ENCODE data around the gene WDR82.

WDR82 gene

DNA sequence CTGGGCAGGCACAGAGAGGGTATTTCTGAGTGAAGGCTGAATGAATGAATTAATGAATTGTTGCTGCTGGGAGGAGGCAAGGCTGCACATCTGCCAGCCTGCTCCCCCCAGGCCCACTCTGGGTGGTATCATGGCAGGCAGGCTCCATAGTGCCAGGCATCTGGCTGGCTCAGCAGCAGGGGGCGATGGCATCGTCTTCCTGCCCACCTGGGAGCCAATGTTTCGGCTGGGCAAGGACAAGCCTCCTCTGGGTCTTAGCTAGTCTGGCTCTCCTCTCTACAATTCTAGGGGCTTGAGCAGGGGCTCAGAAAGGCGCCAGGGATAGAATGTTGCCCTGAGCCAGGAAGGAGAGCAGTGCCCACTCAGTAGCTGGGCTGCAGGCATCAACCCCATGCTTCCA, 51.3 kb downstream of the WDR82 start:
- H3K4me3 ChIP-seq (ENCODE audit: low read depth, low read length) = no peak overlapping the region
- peaks cover 32% of the 10 kb centered on the region for H3K36me3 ChIP-seq (ENCODE audit: control insufficient read depth, insufficient read depth, low read length)
- H3K9ac ChIP-seq (ENCODE audit: low read depth, low read length) = no peak overlapping the region
- no peaks in the 10 kb centered on the region for H3K27me3 ChIP-seq (ENCODE audit: control insufficient read depth, insufficient read depth, low read length)
- H3K27ac ChIP-seq (ENCODE audit: low read depth, low read length) = no peak overlapping the region
- no peaks in the 10 kb centered on the region for H3K9me3 ChIP-seq (ENCODE audit: control insufficient read depth, insufficient read depth, low read length)
- H3K4me1 ChIP-seq (ENCODE audit: control insufficient read depth, insufficient read depth, low read length) = no peaks in the 10 kb centered on the region

DNA sequence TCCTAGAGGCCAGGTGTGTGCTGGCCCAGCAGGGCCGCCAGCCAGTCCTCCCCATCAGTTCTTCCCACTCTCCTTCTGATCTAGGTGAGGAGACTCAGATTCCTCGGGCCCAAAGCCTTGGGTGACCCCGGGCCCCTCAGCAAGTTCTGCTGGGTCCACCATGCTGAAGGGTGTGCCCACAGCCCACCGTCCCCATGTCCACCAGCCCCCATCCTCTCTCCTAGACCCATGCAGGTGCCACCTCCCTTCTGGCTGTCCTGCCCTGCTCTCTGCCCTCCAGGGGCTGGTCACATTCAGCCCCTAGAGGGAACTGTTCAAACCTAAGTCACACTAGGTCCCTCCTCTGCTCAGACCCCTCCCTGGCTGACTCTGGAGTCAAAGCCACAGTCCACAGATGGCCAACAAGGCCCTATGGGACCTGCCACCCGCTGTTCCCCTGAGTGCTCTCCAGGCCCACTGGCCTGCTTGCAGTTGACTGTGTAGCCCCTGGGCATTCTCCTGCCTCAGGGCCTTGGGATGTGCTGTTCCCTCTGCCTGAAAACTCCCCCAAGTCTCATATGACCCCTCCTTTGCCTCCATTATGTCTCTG, 52.1 kb downstream of the WDR82 start:
- Histone ChIP-seq H3K4me3 (ENCODE audit: low read depth, low read length) (no peak overlapping the region), H3K9ac (ENCODE audit: low read depth, low read length) (no peak overlapping the region)

DNA sequence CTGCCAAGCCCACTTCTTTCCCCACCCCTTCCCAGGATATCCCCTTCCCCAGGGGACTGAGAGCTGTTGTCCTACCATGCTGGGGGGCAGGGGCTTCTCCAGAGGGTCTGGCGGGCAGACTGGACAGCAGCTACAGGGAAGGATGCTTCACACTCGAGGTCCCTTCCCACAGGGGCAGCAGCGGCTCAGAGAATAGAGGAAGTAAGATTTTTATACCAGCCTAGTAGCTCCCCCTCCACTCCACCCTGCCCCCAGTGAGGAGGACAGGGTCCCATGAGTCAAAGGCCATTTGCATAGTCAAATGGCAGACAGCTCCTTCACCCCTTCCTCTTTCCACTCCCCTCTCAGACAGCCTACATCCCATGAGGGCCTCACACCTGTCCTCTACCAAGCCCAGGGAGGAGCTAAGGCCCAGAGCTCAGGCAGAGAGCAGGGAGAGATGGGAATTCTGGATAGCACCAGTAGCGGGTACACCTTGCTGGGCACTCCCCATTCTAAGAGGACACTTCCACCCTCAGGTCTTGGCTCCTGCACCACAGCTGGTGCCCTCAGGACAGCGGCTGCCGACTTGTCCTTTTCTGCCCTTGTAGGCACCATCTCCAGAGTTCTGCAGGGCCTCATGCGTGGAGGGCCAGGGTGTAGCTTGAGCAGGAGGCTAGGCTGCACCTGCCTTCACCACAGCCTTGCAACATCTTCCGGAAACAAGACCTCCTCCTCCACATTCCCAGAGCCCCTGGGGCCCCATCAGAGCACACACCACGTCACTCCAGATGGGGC, 52.8 kb downstream of the WDR82 start, which contains the start of gene TLR9:
Gene TLR9 (minus strand): TSS at position 194 of the 777 bp plus-strand sequence. CDS start 116 bp downstream, at position 78.
- H3K36me3 ChIP-seq (ENCODE audit: control insufficient read depth, insufficient read depth, low read length) = peaks cover 24% of the 10 kb centered on the region
- no peaks in the 10 kb centered on the region for H3K27me3 ChIP-seq (ENCODE audit: control insufficient read depth, insufficient read depth, low read length)
- no peaks in the 10 kb centered on the region for H3K9me3 ChIP-seq (ENCODE audit: control insufficient read depth, insufficient read depth, low read length)
- H3K27ac ChIP-seq (ENCODE audit: low read depth, low read length) = no peak within 1 kb of the TSS
- no peak within 1 kb of the TSS for H3K9ac ChIP-seq (ENCODE audit: low read depth, low read length)
- H3K4me1 ChIP-seq (ENCODE audit: control insufficient read depth, insufficient read depth, low read length) = 0 out of 2 replicates have a peak, but pooled peaks cover under 1% of the 10 kb centered on the region
- no peak within 1 kb of the TSS for H3K4me3 ChIP-seq (ENCODE audit: low read depth, low read length)

More for the DNA sequence above, 52.1 kb downstream of the WDR82 start:
- H3K27ac ChIP-seq (ENCODE audit: low read depth, low read length) = no peak overlapping the region
- H3K27me3 ChIP-seq (ENCODE audit: control insufficient read depth, insufficient read depth, low read length) = no peaks in the 10 kb centered on the region
- H3K36me3 ChIP-seq (ENCODE audit: control insufficient read depth, insufficient read depth, low read length) = peaks cover 30% of the 10 kb centered on the region
- no peaks in the 10 kb centered on the region for H3K4me1 ChIP-seq (ENCODE audit: control insufficient read depth, insufficient read depth, low read length)
- H3K9me3 ChIP-seq (ENCODE audit: control insufficient read depth, insufficient read depth, low read length) = no peaks in the 10 kb centered on the region

DNA sequence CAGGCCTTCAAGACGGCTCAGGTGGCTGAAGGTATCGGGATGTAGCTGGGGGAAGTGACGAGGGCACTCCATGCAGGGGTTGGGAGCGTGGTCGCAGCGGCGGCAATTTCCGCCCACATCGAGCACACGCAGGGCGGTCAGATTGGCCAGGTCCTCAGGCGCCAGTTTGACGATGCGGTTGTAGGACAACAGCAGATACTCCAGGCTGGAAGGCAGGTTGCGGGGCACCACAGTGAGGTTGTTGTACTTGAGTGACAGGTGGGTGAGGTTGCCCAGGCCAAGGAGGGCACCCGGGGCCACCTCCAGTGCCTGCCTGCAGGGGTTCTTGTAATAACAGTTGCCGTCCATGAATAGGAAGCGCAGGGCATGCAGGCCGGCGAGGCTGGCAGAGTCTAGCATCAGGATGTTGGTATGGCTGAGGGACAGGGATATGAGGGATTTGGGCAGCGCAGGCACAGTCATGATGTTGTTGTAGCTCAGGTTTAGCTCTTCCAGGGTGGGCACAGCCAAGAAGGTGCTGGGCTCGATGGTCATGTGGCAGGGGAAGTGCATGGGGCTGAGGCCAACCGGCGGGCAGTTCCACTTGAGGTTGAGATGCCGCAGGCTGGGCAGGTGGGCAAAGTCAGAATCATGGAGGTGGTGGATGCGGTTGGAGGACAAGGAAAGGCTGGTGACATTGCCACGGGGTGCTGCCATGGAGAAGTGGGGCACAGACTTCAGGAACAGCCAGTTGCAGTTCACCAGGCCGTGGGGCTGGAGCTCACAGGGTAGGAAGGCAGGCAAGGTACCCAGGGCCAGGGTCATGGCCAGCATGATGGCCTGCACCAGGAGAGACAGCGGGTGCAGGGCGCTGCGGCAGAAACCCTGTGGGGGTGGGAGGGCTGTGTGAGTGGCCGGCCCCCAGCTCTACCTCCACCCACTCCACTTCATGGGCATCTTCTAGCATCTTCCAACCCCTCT, 54.7 kb downstream of the WDR82 start:
- Histone ChIP-seq H3K4me3 (ENCODE audit: low read depth, low read length) (no peak overlapping the region), H3K9ac (ENCODE audit: low read depth, low read length) (no peak overlapping the region), H3K4me1 (ENCODE audit: control insufficient read depth, insufficient read depth, low read length) (0 out of 2 replicates have a peak, but pooled peaks cover 2% of the 10 kb centered on the region), H3K36me3 (ENCODE audit: control insufficient read depth, insufficient read depth, low read length) (peaks cover 4% of the 10 kb centered on the region; the same call in 1 of the 2 replicates), H3K27me3 (ENCODE audit: control insufficient read depth, insufficient read depth, low read length) (no peaks in the 10 kb centered on the region), H3K27ac (ENCODE audit: low read depth, low read length) (no peak overlapping the region), H3K9me3 (ENCODE audit: control insufficient read depth, insufficient read depth, low read length) (no peaks in the 10 kb centered on the region)

DNA sequence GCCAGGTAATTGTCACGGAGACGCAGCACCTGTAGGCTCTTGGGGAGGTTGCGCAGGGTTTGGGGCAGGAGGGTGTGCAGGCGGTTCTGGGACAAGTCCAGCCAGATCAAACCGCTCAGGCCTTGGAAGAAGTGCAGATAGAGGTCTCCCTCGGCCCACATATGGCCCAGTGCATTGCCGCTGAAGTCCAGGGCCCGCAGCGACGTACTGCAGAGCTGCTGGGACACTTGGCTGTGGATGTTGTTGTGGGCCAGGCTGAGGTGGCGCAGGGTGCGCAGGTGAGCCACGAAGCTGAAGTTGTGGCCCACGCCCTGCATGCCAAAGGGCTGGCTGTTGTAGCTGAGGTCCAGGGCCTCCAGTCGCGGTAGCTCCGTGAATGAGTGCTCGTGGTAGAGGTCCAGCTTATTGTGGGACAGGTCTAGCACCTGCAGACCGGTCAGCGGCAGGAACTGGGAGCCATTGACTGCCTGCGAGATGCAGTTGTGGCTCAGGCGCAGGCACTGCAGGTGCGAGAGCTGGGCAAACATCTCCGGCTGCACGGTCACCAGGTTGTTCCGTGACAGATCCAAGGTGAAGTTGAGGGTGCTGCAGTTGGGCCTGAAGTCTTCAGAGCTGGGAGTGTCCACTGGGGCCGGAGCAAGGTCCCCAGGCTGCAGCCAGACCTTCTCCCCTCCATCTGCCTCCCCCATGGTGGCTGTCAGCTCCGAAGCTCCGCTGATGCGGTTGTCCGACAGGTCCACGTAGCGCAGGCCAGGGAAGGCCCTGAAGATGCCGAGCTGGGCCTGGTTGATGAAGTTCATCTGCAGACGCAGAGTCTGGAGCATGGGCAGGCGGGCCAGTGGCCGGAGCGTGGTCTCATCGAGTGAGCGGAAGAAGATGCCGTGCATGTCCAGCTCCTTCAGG, 55.9 kb downstream of the WDR82 start:
- Histone ChIP-seq H3K9me3 (ENCODE audit: control insufficient read depth, insufficient read depth, low read length) (no peaks in the 10 kb centered on the region), H3K4me3 (ENCODE audit: low read depth, low read length) (no peak overlapping the region), H3K27me3 (ENCODE audit: control insufficient read depth, insufficient read depth, low read length) (no peaks in the 10 kb centered on the region), H3K27ac (ENCODE audit: low read depth, low read length) (no peak overlapping the region), H3K9ac (ENCODE audit: low read depth, low read length) (no peak overlapping the region), H3K4me1 (ENCODE audit: control insufficient read depth, insufficient read depth, low read length) (0 out of 2 replicates have a peak, but pooled peaks cover 2% of the 10 kb centered on the region), H3K36me3 (ENCODE audit: control insufficient read depth, insufficient read depth, low read length) (no peaks in the 10 kb centered on the region)

DNA sequence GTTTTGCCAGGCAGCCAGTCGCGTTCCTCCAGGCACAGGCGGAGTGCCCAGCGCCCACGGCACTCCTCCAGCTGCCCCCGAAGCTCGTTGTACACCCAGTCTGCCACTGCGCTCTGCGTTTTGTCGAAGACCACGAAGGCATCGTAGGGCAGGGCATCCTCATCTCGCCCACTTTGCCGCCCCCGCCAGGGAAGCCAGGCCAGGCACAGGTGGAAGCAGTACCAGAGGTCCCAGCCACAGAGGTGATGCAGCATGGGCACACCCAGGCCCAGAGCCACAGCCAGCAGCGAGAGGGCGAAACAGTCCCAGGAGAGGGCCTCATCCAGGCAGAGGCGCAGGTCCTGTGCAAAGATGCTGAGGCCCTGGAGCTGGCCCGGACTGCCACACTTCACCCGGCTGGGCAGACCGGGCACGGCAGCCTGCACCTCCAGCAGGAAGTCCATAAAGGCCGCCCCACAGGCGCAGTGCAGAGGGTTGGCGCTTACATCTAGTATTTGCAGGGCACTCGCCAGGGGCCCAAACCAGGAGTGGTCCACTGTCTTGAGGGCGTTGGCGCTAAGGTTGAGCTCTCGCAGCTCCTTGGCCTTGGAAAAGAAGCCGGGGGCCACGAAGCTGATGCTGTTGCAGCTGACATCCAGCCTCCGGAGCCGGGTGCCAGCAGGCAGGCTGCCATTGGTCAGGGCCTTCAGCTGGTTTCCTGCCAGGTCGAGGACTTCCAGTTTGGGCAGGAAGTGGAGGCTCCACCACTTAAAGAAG, 56.7 kb downstream of the WDR82 start:
- Histone ChIP-seq H3K9me3 (ENCODE audit: control insufficient read depth, insufficient read depth, low read length) (no peaks in the 10 kb centered on the region), H3K27ac (ENCODE audit: low read depth, low read length) (no peak overlapping the region), H3K4me1 (ENCODE audit: control insufficient read depth, insufficient read depth, low read length) (0 out of 2 replicates have a peak, but pooled peaks cover 2% of the 10 kb centered on the region), H3K27me3 (ENCODE audit: control insufficient read depth, insufficient read depth, low read length) (no peaks in the 10 kb centered on the region), H3K9ac (ENCODE audit: low read depth, low read length) (no peak overlapping the region), H3K4me3 (ENCODE audit: low read depth, low read length) (no peak overlapping the region), H3K36me3 (ENCODE audit: control insufficient read depth, insufficient read depth, low read length) (no peaks in the 10 kb centered on the region)

DNA sequence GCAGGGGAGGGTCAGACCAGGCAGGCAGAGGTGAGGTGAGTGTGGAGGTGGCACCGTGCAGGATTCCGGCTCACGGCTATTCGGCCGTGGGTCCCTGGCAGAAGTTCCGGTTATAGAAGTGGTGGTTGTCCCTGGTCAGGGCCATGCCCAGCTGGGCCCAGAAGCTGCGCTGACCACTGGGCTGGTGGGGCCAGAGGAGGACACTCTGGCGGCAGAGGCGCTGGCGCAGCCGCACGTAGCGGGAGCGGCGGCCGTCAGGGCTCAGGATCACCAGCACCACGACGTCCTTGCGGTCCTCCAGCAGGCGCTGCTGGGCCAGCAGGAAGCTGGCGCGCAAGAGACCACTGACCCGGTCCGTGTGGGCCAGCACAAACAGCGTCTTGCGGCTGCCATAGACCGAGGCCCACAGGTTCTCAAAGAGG, 57.3 kb downstream of the WDR82 start:
- H3K4me3 ChIP-seq (ENCODE audit: low read depth, low read length) = no peak overlapping the region
- H3K27me3 ChIP-seq (ENCODE audit: control insufficient read depth, insufficient read depth, low read length) = no peaks in the 10 kb centered on the region
- no peaks in the 10 kb centered on the region for H3K36me3 ChIP-seq (ENCODE audit: control insufficient read depth, insufficient read depth, low read length)
- no peak overlapping the region for H3K9ac ChIP-seq (ENCODE audit: low read depth, low read length)
- no peak overlapping the region for H3K27ac ChIP-seq (ENCODE audit: low read depth, low read length)
- 0 out of 2 replicates have a peak, but pooled peaks cover 2% of the 10 kb centered on the region for H3K4me1 ChIP-seq (ENCODE audit: control insufficient read depth, insufficient read depth, low read length)
- no peaks in the 10 kb centered on the region for H3K9me3 ChIP-seq (ENCODE audit: control insufficient read depth, insufficient read depth, low read length)

DNA sequence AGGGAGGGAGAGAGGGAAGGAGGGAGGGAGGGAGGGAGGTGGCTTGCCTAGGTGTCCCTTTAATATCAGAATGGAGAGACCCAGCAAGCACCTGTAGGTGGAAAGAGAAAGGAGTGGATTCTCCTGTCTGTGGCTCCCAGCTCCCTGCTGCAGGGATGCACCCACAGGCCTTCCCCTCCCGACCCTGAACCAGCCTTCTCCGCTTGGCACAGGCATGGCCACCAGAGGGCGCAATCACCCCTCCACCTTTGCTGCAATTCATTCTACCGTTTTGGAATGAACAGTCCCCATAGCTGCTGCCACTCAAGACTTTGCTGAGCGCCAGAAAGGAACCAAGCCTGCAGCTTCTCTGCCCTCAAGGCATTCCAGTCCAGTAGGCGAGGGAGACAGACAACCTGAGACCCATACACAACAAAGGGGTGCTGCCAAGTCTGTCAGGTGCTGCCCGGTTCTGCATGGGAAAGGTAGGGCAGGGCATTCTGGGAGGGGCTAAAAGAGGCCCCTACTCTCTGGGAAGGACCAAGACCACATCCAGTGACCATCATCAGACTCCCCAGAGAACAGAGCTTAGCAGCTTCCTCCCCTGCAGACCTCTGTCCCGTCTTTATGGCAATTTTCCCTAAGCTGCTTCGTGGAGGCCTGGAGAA, 57.9 kb downstream of the WDR82 start:
- Histone ChIP-seq H3K27me3 (ENCODE audit: control insufficient read depth, insufficient read depth, low read length) (no peaks in the 10 kb centered on the region), H3K4me1 (ENCODE audit: control insufficient read depth, insufficient read depth, low read length) (0 out of 2 replicates have a peak, but pooled peaks cover 2% of the 10 kb centered on the region), H3K9me3 (ENCODE audit: control insufficient read depth, insufficient read depth, low read length) (no peaks in the 10 kb centered on the region), H3K27ac (ENCODE audit: low read depth, low read length) (no peak overlapping the region), H3K9ac (ENCODE audit: low read depth, low read length) (no peak overlapping the region), H3K4me3 (ENCODE audit: low read depth, low read length) (no peak overlapping the region), H3K36me3 (ENCODE audit: control insufficient read depth, insufficient read depth, low read length) (peaks cover 1% of the 10 kb centered on the region; the same call in 1 of the 2 replicates)

DNA sequence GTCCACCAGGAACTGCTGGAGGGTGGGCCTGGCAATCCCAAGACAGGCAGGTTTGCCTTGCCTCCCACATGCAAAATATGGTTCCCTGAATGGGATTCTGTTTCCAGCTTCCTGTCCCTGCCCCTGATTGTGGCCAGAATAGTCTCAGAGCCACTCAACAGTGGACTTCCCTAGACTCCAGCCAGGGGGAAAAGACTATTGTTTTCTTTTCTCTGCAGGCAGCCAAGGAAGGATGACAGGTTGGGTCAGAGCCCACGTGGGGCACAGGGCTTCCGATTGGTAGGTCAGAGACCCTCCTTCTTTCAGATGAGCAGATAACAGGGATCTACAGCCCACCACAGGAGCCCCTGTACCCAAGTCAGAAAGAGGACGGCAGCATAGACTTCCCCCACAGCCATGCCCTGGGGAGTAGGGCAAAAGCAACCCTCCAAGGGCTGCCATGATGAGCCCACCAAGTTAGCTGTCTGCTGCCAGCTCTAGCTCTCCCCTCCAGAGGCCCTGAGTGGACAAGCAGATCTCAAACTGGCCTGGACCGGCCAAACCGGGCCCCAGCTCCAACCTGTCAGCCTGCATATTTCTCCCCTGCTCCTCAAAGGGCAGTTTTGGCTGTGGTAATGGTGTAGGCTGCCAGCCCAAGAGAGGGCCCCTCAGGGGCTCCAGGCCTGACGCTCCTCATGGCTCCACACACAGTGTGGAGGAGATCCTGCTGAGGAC, 59.4 kb downstream of the WDR82 start:
- no peak overlapping the region for H3K27ac ChIP-seq (ENCODE audit: low read depth, low read length)
- H3K4me3 ChIP-seq (ENCODE audit: low read depth, low read length) = no peak overlapping the region
- no peak overlapping the region for H3K9ac ChIP-seq (ENCODE audit: low read depth, low read length)
- no peaks in the 10 kb centered on the region for H3K9me3 ChIP-seq (ENCODE audit: control insufficient read depth, insufficient read depth, low read length)
- H3K36me3 ChIP-seq (ENCODE audit: control insufficient read depth, insufficient read depth, low read length) = peaks cover 15% of the 10 kb centered on the region
- H3K4me1 ChIP-seq (ENCODE audit: control insufficient read depth, insufficient read depth, low read length) = 0 out of 2 replicates have a peak, but pooled peaks cover 2% of the 10 kb centered on the region
- no peaks in the 10 kb centered on the region for H3K27me3 ChIP-seq (ENCODE audit: control insufficient read depth, insufficient read depth, low read length)
